22Rv1 (cell line): ENCODE data around the gene BMPER.

ENCODE experiments used
- ZFX ChIP-seq: fragments of 450-650 bp; IDR thresholded peaks from 2 replicates; pipeline ENCODE4 v1.6.1; 2017; ENCODE audit warnings: antibody characterized with exemption, borderline replicate concordance
- TF ChIP-seq, protein P1 (sequence below): fragments of 450-650 bp; IDR thresholded peaks from 2 replicates; pipeline ENCODE4 v1.5.1; 2017; ENCODE audit warnings: mild to moderate bottlenecking

DNA sequence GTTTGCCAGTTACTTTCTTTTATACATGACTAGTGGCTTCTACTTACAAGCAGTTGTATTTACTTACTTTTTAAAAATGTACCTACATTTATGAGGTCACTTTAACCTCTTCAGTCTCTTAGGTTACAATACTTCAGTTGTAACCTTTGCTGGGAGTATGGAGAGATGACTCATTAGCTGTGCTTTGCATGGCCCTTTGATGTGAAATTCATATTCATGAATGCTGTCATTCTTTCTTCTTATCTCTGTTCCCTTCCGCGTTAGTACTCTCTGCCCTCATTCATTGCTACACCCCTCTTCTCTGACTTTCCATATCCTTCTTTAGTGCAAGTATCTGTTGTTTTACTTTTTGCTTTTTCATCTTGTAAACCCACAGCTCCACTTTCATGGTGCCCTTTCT lies 164.3 kb downstream of the BMPER start:
- TF ChIP-seq, protein P1, sequence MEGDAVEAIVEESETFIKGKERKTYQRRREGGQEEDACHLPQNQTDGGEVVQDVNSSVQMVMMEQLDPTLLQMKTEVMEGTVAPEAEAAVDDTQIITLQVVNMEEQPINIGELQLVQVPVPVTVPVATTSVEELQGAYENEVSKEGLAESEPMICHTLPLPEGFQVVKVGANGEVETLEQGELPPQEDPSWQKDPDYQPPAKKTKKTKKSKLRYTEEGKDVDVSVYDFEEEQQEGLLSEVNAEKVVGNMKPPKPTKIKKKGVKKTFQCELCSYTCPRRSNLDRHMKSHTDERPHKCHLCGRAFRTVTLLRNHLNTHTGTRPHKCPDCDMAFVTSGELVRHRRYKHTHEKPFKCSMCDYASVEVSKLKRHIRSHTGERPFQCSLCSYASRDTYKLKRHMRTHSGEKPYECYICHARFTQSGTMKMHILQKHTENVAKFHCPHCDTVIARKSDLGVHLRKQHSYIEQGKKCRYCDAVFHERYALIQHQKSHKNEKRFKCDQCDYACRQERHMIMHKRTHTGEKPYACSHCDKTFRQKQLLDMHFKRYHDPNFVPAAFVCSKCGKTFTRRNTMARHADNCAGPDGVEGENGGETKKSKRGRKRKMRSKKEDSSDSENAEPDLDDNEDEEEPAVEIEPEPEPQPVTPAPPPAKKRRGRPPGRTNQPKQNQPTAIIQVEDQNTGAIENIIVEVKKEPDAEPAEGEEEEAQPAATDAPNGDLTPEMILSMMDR: no peak
- TF ChIP-seq ZFX: no peak
